ENCODE results near the gene LAMA2. TPM values are rescaled to one million over a fixed set of nuclear protein-coding genes. Genes with fewer than 3 reads are reported as not detected.
A peak's percentile ranks its signal among the peaks of the same experiment; 100 is the strongest.

LAMA2 gene
- total RNA-seq, 1 experiment from 2014 or later: 0.28 TPM

- no peaks in the 10 kb centered on the region for H3K27me3 ChIP-seq (ENCODE audit: control insufficient read depth, insufficient read depth, low read length)
- H3K36me3 ChIP-seq (ENCODE audit: control insufficient read depth, insufficient read depth, low read length): no peaks in the 10 kb centered on the region
- ATAC-seq: peak; percentile 86
- peaks cover 12% of the 10 kb centered on the region; the same call in 1 of the 2 replicates for H3K4me1 ChIP-seq (ENCODE audit: control insufficient read depth, insufficient read depth, low read length)
- no peaks in the 10 kb centered on the region; the same call in 1 of the 2 replicates for H3K9me3 ChIP-seq (ENCODE audit: control insufficient read depth, insufficient read depth, low read depth, low read length)
- H3K4me3 ChIP-seq (ENCODE audit: low read depth in 2 of 2, low read length in 2 of 2): peak overlapping the region; percentile 4 to 27; a peak in 2 of 4 replicates
- peak overlapping the region; percentile 70 for H3K27ac ChIP-seq (ENCODE audit: low read length)
- in situ Hi-C loops (cut with HindIII; ENCODE audit: low pct_unique_long_range_greater_than_20kb, low sequenced_read_pairs) (no loop called here), intact Hi-C loops (cut with micrococcal nuclease; ENCODE audit: unreplicated experiment) (no loop called here)
- TF ChIP-seq SIN3A (IDR thresholded peaks at IDR 0.05; ENCODE audit: borderline replicate concordance, insufficient read depth, low read depth, low read length) (no peak), TCF7L2 (IDR thresholded peaks at IDR 0.05; ENCODE audit: low read depth, low read length) (no peak), POLR2AphosphoS5 (IDR thresholded peaks at IDR 0.05; ENCODE audit: low read depth, low read length) (no peak), CTCF (IDR thresholded peaks at IDR 0.05) (no peak)
- TF ChIP-seq, protein P1, sequence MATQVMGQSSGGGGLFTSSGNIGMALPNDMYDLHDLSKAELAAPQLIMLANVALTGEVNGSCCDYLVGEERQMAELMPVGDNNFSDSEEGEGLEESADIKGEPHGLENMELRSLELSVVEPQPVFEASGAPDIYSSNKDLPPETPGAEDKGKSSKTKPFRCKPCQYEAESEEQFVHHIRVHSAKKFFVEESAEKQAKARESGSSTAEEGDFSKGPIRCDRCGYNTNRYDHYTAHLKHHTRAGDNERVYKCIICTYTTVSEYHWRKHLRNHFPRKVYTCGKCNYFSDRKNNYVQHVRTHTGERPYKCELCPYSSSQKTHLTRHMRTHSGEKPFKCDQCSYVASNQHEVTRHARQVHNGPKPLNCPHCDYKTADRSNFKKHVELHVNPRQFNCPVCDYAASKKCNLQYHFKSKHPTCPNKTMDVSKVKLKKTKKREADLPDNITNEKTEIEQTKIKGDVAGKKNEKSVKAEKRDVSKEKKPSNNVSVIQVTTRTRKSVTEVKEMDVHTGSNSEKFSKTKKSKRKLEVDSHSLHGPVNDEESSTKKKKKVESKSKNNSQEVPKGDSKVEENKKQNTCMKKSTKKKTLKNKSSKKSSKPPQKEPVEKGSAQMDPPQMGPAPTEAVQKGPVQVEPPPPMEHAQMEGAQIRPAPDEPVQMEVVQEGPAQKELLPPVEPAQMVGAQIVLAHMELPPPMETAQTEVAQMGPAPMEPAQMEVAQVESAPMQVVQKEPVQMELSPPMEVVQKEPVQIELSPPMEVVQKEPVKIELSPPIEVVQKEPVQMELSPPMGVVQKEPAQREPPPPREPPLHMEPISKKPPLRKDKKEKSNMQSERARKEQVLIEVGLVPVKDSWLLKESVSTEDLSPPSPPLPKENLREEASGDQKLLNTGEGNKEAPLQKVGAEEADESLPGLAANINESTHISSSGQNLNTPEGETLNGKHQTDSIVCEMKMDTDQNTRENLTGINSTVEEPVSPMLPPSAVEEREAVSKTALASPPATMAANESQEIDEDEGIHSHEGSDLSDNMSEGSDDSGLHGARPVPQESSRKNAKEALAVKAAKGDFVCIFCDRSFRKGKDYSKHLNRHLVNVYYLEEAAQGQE (IDR thresholded peaks at IDR 0.05; ENCODE audit: insufficient read depth in 1 of 2, low read depth in 2 of 2, low read length in 1 of 2): no peak
- CTCF ChIA-PET: no interaction called here
- peak; percentile 54 for DNase-seq (ENCODE audit: low read depth, low spot score)
- POLR2A ChIA-PET: no interaction called here
- BruUV-seq (replicated peaks): no TSS peak
Observed at GRCh38 chr6:129490521-129491255, 607.8 kb downstream of the LAMA2 start.

DNA sequence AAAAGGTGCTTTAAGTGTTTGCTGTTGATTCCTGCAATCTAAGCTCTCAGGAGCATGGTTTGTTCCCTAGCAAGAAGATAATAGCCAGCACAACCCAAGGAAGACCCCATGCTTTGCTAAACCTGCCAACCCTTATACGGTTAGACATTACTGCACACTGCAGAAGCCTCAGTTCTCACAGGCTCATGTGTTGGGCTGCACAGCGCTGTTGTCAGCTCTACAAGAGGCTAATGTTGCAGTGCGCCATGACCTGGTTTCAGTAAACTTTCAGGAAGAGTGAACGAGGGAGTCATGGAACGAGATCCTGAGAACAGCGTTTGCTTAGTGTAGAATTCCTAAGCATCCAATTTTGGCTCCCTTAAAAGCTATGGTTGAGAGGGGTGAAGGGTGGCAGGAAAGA is 608.5 kb downstream of the LAMA2 start:
- H3K27me3 ChIP-seq (ENCODE audit: control insufficient read depth, insufficient read depth, low read length): no peaks in the 10 kb centered on the region
- no TSS peak for BruUV-seq (replicated peaks)
- TF ChIP-seq, protein P1 (IDR thresholded peaks at IDR 0.05; ENCODE audit: insufficient read depth in 1 of 2, low read depth in 2 of 2, low read length in 1 of 2): no peak
- no peak for TF ChIP-seq SIN3A (IDR thresholded peaks at IDR 0.05; ENCODE audit: borderline replicate concordance, insufficient read depth, low read depth, low read length)
- TF ChIP-seq POLR2AphosphoS5 (IDR thresholded peaks at IDR 0.05; ENCODE audit: low read depth, low read length): no peak
- no peak for TF ChIP-seq TCF7L2 (IDR thresholded peaks at IDR 0.05; ENCODE audit: low read depth, low read length)
- no peak for TF ChIP-seq CTCF (IDR thresholded peaks at IDR 0.05)
- no peak for DNase-seq (ENCODE audit: low read depth, low spot score)
- no peaks in the 10 kb centered on the region; the same call in 1 of the 2 replicates for H3K9me3 ChIP-seq (ENCODE audit: control insufficient read depth, insufficient read depth, low read depth, low read length)
- ATAC-seq: peak; percentile 70
- no peak overlapping the region for H3K4me3 ChIP-seq (ENCODE audit: low read depth in 2 of 2, low read length in 2 of 2)
- no peaks in the 10 kb centered on the region for H3K36me3 ChIP-seq (ENCODE audit: control insufficient read depth, insufficient read depth, low read length)
- POLR2A ChIA-PET: no interaction called here
- H3K27ac ChIP-seq (ENCODE audit: low read length): 0 out of 2 replicates have a peak overlapping the region, but pooled peaks have one; percentile 70
- in situ Hi-C loops (cut with HindIII; ENCODE audit: low pct_unique_long_range_greater_than_20kb, low sequenced_read_pairs): no loop called here
- H3K4me1 ChIP-seq (ENCODE audit: control insufficient read depth, insufficient read depth, low read length): peaks cover 12% of the 10 kb centered on the region; the same call in 1 of the 2 replicates
- intact Hi-C loops (cut with micrococcal nuclease; ENCODE audit: unreplicated experiment): no loop called here
- CTCF ChIA-PET: no interaction called here
